ENCODE results near the gene AK1. TPM values are rescaled to one million over a fixed set of nuclear protein-coding genes. Genes with fewer than 3 reads are reported as not detected.

The AK1 gene
- total RNA-seq, 2 experiments from 2014 or later: 19.5 to 21.6 TPM

- Histone ChIP-seq H3K4me3 (ENCODE audit: low read depth, low read length, poor library complexity, severe bottlenecking) (no peak overlapping the region), H3K9me3 (ENCODE audit: low read length) (no peaks in the 10 kb centered on the region), H3K36me3 (ENCODE audit: insufficient read depth, low read length) (no peaks in the 10 kb centered on the region), H3K9me2 (ENCODE audit: insufficient read depth, low read length) (no peaks in the 10 kb centered on the region), H4K20me1 (ENCODE audit: insufficient read depth, low read length) (no peaks in the 10 kb centered on the region), H3K27ac (ENCODE audit: low read depth, low read length, poor library complexity, severe bottlenecking) (no peak overlapping the region), H2AFZ (ENCODE audit: low read length) (no peak overlapping the region), H3K4me2 (ENCODE audit: low read length) (no peak overlapping the region), H3K79me2 (ENCODE audit: insufficient read depth, low read depth, low read length) (no peaks in the 10 kb centered on the region), H3K4me1 (ENCODE audit: insufficient read depth, low read length, poor library complexity, severe bottlenecking) (no peaks in the 10 kb centered on the region)
- no TSS peak for BruUV-seq (replicated peaks)
- DNase-seq (ENCODE audit: low spot score): no peak
- TF ChIP-seq, protein P1, sequence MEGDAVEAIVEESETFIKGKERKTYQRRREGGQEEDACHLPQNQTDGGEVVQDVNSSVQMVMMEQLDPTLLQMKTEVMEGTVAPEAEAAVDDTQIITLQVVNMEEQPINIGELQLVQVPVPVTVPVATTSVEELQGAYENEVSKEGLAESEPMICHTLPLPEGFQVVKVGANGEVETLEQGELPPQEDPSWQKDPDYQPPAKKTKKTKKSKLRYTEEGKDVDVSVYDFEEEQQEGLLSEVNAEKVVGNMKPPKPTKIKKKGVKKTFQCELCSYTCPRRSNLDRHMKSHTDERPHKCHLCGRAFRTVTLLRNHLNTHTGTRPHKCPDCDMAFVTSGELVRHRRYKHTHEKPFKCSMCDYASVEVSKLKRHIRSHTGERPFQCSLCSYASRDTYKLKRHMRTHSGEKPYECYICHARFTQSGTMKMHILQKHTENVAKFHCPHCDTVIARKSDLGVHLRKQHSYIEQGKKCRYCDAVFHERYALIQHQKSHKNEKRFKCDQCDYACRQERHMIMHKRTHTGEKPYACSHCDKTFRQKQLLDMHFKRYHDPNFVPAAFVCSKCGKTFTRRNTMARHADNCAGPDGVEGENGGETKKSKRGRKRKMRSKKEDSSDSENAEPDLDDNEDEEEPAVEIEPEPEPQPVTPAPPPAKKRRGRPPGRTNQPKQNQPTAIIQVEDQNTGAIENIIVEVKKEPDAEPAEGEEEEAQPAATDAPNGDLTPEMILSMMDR (conservative IDR thresholded peaks at IDR 0.05; ENCODE audit: low read length): no peak
- no peak for TF ChIP-seq EZH2phosphoT487 (IDR thresholded peaks at IDR 0.05; ENCODE audit: borderline replicate concordance, low read depth, low read length)
- intact Hi-C loops (cut with micrococcal nuclease; ENCODE audit: unreplicated experiment): no loop called here
- ChIA-PET POLR2A (no interaction called here), CTCF (ENCODE audit: unreplicated experiment) (no interaction called here)
These were observed 48.1 kb downstream of the AK1 start for GRCh38 chr9:127829205-127829906.

GRCh38 chr9:127828262-127829031 is 49.0 kb downstream of the AK1 start:
- POLR2A ChIA-PET: interaction anchor here (0.6 kb wide), 1 partner anchor 16 kb away, joined by 3 read pairs; no protein-coding TSS in a partner anchor
- CTCF ChIA-PET (ENCODE audit: unreplicated experiment): no interaction called here

More at GRCh38 chr9:127828262-127829031, 49.0 kb downstream of the AK1 start:
- TF ChIP-seq, protein P1 (conservative IDR thresholded peaks at IDR 0.05; ENCODE audit: low read length): no peak
- TF ChIP-seq EZH2phosphoT487 (IDR thresholded peaks at IDR 0.05; ENCODE audit: borderline replicate concordance, low read depth, low read length): no peak
- Histone ChIP-seq H2AFZ (ENCODE audit: low read length) (no peak overlapping the region), H3K36me3 (ENCODE audit: insufficient read depth, low read length) (no peaks in the 10 kb centered on the region), H4K20me1 (ENCODE audit: insufficient read depth, low read length) (no peaks in the 10 kb centered on the region), H3K27ac (ENCODE audit: low read depth, low read length, poor library complexity, severe bottlenecking) (no peak overlapping the region), H3K9me3 (ENCODE audit: low read length) (no peaks in the 10 kb centered on the region), H3K4me2 (ENCODE audit: low read length) (no peak overlapping the region), H3K4me1 (ENCODE audit: insufficient read depth, low read length, poor library complexity, severe bottlenecking) (no peaks in the 10 kb centered on the region), H3K4me3 (ENCODE audit: low read depth, low read length, poor library complexity, severe bottlenecking) (no peak overlapping the region), H3K79me2 (ENCODE audit: insufficient read depth, low read depth, low read length) (no peaks in the 10 kb centered on the region), H3K9me2 (ENCODE audit: insufficient read depth, low read length) (no peaks in the 10 kb centered on the region)
- no peak for DNase-seq (ENCODE audit: low spot score)
- no TSS peak for BruUV-seq (replicated peaks)
- intact Hi-C loops (cut with micrococcal nuclease; ENCODE audit: unreplicated experiment): no loop called here

All from OCI-LY7 (cell line).